HS-5 (cell line): ENCODE data around the gene TXNIP.
"Not testable (repeated sequence)": the region's sequence is repeated elsewhere in the genome, so short reads cannot be mapped to it uniquely, and the experiment has no call there.

Experiments used
- DNase-seq: peaks from one replicate; pipeline ENCODE4 v3.0.0-alpha.2; 2012; ENCODE audit warnings: low read depth

Gene TXNIP, protein sequence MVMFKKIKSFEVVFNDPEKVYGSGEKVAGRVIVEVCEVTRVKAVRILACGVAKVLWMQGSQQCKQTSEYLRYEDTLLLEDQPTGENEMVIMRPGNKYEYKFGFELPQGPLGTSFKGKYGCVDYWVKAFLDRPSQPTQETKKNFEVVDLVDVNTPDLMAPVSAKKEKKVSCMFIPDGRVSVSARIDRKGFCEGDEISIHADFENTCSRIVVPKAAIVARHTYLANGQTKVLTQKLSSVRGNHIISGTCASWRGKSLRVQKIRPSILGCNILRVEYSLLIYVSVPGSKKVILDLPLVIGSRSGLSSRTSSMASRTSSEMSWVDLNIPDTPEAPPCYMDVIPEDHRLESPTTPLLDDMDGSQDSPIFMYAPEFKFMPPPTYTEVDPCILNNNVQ

DNA sequence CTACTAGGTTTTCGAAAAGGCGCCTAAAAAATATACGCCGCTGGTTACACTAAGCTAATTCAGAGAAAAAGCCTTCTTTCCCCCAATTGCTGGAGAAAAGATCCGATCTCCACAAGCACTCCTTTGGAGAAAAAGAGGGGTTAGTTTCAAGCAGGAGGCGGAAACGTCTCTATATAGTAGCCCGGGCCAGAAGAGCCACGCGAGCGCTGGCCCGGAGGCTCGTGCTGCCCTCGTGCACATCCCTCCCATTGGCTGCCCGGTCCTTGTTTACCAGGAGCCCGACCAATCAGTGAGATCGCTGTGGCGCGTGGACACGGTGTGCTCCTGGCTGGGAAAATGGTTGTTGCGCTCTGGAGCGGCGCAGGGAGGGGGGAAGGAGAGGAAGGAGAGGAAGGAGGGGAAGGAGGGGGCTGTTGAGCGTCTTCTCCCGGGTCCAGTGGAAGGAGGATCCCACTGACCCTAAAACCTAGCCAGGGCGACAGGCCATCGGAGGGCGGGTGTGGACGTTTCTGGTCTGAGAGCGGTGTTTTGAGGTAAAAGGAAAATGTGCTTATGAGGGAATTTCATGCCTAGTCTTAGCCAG, at the start of gene TXNIP:
TXNIP (minus strand) TSS at position 147 of the 583 bp plus-strand sequence. CDS start 313 bp downstream, outside the sequence.
- peak; percentile 74 for DNase-seq

DNA sequence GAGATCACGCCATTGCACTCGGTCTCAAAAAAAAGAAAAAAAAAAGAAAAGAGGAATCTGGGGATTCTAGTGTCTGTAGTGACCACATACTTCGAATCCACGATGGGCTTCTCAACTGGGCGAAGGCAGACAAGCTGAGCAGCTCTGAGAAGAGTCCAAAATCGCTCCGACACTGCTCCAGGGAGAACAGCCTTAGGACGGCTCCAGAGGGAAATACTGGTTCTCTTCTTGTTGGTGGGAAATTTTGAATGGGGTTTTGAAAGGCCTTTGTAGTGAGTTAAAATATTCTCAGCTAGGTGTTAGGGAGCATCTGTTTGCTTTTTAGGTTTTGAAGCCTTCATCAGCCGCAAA, 43.4 kb upstream of the TXNIP start:
- no peak for DNase-seq

DNA sequence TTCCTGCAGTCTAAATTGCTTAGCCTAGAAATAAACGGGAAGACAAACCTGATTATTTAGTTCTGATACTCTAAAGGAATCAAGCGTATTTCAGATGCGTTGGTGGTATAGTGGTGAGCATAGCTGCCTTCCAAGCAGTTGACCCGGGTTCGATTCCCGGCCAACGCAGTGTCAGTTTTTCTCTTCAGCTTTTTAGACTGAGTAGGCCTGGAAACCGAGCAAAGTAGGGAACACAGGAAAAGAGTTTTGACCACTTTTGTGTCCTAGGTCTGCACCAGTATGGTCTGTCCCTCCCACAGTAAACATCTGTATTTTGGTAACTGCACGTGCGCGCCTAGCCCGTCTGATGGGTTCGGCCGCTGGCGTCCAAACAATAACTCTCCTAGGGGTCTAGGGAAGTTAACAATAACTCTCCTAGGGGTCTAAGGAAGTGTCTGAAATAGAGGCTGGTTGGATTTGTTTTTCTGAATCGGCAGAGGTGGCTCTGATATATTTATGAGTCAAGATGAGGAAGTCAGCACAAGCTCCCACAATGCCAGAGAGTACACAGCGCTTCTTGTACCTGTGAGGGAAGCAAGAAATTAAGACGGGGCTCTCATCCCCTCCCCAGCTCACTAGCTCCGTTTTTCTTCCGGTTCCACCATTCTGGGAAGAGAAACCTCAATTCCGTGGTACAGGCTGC, 40.7 kb upstream of the TXNIP start:
- peak; percentile 86 for DNase-seq

DNA sequence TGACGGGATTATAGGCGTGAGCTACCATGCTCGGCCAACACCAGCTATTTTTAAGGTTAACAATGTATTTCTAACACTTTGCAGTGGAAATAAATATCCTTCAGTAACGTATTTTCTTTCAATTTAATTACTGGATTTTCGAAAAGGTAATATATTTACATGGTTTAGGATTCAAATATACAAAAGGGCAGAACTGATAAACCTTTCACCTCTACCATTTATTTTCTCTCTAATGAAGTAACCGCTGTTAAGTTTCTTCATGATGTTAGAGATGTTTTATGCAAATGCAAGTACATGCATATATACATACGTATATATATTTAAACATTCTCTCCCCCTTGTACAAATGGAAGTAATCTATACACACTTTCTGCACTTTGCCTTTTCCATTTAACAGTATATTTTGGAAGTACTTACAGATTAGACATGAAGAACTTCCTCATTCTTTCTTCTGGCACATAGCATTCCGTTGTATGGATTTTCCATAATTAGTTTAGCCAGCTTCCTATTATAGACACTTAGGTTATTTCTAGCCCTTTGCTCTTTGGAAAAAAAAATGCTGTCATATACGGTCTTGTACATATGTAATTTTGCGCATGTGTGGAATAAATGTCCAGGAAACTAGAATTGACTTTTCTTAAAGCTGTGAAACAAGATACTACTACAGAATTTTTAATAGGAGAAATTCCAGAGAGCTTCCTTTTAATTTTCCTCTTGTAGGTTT, 40.0 kb upstream of the TXNIP start:
- DNase-seq, result no peak

DNA sequence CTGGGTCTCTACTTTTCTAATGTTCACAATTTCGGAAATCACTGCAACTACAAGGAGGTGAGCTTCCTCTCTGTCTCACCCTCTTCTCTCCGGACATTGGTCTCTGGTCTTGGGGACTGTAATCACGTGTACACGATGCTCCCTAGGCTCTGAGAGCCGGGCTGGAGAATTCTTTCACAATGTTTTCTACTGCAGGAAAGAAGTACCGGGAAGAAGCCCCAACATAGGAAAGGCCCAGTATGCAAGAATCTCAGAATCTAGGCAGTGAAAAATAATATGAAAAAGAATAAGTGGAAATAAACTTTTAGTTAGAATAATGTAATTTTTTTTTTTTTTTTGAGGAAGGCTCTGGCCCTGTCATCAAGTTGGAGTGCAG, 38.7 kb upstream of the TXNIP start:
- no peak for DNase-seq

DNA sequence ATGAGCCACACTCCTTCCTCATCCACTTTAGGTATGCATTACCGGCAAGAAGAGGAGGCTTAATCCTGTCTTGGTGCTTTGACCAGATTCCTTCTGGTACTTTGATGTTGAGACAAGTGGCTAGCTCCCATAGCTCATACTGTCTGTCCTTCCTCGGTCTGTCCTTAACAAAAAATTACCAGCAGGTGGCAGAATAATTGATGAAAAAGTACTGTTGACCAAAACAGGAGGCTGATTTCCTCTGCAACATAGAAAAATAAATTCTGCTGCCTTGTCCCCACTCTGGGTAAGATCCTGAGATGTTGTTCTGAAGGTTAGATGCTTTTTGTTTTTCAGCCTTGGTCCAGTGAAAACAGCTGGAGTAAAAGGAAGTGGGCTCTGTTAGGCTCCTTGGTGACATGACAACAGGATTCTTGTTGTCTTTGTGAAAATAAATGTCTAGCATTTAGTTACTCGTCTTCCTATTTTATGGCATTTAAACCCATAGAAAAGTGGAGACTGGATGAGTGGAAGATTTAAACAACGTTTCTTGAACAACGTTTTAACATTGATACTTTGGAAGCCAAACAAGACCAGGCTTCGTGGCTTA, 36.3 kb upstream of the TXNIP start:
- DNase-seq, result no peak

DNA sequence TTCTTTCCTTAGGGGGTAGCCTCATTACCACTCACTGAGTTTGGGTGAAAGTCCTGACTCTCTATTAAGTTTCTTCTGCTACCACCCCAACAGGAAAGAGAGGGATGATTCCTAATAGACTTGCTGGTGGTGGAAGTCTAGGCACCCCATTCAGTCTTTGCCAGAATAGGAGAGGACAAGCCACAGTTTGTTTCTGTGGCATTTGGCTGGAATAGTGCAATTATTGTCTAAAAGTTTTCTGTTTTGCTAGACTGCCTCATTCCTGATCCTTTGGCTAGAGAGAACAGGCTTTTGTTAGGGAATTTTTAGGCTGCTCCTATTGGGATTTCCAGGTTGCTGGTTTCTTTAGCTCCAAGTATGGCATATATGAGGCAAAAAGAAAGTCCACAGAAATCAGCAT, 35.1 kb upstream of the TXNIP start:
- no peak for DNase-seq

DNA sequence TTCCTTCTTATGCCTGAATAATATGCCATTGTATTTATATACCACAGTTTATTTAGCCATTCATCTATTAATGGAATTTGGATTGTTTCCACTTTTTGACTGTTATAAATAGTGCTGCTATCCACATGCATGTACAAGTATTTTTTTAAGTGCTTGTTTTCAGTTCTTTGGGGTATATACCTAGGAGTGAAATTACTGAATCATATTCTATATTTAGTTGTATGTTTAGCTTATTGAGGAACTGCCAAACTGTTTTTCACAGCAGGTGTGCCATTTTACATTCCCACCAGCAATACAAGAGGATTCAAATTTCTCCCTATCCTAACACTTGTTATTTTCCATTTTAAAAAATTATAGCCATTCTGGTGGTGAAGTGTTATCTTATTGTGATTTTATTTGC, 32.7 kb upstream of the TXNIP start:
- no peak for DNase-seq

DNA sequence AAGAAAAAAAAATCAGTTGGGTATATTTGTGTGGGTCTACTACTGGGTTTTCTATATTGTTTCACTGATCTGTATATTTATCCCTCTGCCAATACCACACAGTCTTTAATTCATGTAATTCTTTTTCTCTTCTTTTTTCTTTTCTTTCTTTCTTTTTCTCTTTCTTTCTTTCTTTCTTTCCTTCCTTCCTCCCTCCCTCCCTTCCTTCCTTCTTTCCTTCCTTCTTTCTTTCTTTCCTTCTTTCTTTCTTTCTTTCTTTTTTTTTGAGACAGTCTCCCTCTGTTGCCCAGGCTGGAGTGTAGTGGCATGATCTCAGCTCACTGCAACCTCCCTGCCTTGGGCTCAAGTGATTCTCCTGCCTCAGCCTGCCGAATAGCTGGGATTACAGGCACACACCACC, 30.3 kb upstream of the TXNIP start:
- DNase-seq, result not testable (repeated sequence)

DNA sequence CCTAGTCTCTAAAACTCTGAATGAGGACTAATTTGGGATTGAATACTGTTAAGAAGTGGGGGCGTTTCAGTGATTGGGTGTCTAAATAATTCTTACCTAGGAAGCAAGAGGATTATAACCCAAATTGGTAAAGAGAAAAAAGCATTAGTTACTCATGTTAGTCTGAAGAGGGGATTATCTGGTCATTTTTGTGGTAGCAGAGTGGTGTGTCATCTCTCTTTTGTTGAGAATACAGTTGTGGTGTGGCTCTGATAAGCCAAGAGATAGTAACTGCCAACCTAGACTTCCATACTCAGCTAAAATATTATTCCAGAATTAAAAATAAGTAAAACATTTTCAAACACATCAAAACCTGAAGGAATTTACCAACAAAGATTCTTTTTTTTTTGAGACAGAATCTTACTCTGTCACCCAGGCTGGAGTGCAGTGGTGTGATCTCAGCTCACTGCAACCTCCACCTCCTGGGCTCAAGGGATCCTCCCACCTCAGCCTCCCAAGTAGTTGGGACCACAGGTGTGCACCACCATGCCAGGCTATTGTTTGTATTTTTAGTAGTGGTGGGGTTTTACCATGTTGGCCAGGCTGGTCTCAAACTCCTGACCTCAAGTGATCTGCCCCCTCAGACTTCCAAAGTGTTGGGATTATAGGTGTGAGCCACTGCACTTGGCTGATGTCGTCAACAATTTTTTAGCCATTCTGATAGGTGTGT, 29.6 kb upstream of the TXNIP start:
- DNase-seq, result not testable (repeated sequence)

DNA sequence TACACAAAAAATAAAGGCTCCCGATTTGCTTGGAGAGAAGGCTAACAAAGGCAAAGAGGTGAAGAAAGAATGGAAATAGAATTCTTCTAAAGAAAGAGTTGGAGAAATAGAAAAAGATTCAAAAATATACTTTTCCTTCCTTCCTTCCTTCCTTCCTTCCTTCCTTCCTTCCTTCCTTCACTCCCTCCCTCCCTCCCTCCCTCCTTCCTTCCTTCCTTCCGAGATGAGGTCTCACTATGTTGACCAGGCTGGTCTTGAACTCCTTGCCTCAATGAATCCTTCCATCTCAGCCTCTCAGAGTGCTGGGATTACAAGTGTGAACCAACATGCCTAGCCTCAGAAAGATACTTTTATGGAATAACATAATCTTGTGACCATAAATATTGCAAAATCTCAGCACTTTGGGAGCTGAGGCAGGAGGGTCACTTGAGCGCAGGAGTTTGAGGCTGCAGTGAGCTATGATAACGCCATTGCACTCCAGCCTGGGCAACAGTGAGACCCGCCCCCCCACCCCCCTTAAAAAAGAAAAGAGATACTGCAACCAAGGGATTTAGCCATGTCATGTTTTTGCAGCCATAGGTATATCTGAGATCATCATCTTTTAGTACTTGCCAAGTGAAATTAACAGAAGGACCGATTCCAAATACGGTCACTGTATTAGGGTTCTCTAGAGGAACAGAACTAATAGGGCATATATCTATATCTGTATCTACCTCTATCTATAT, 26.2 kb upstream of the TXNIP start:
- DNase-seq, result no peak

DNA sequence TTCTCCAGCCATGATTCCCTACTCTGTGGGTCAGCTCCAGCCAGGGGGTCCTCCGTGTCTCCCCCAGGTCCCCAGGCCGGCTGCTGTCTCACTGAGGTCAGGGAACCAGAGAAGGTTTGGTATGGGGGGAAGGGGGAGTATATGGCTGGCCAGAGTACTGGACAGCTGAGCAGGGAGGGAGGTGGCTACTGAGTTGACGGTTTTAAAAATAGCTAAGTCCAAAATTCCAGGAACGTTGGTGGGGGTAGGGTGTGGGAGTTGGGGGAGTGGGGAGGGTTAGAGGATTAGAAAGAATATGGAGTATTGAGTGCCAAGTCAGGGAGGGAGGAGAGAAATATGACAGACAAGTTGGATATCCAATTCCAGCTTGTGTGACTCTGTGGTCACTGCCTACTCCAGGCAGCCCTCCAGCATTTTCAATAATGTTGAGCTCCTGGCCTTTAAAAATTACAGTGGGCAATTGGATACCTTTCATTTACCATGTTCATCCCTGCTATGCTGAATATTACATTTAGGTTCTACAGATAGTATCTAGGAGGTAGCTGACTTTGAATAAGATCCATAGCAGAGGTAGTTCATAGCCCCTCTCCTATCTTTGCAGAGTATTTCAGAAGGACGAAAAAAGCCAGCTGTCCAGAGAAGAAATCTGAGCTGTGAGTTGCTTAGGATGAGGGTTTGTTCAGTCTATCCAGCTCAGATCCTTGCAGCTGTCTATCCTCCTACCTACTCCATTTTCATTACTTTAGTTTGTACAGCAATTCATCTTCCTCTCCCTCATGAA, 25.4 kb upstream of the TXNIP start, which contains the start of gene HJV:
HJV (minus strand) TSS at position 114 of the 781 bp plus-strand sequence. CDS start 1,504 bp downstream, outside the sequence.
- DNase-seq, result no peak

DNA sequence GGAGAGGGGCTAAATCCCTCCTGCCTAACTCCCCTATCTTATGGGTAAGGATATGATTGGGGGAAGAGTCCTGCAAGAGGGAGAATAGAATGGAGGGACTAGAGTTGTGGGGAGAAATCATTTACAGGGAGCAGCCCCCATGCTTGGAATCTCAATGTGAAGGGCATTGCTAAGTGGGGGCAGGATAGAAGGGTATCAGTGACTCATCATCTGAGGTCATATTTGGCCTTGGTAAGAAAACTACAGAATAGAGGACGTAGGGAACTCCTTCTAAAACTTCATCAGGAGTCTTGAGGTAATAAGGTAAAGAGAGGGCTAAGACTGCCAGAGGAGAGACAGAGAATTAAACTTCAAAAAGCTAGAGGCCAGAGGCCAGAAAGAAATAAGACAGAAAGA, 24.7 kb upstream of the TXNIP start:
- no peak for DNase-seq

DNA sequence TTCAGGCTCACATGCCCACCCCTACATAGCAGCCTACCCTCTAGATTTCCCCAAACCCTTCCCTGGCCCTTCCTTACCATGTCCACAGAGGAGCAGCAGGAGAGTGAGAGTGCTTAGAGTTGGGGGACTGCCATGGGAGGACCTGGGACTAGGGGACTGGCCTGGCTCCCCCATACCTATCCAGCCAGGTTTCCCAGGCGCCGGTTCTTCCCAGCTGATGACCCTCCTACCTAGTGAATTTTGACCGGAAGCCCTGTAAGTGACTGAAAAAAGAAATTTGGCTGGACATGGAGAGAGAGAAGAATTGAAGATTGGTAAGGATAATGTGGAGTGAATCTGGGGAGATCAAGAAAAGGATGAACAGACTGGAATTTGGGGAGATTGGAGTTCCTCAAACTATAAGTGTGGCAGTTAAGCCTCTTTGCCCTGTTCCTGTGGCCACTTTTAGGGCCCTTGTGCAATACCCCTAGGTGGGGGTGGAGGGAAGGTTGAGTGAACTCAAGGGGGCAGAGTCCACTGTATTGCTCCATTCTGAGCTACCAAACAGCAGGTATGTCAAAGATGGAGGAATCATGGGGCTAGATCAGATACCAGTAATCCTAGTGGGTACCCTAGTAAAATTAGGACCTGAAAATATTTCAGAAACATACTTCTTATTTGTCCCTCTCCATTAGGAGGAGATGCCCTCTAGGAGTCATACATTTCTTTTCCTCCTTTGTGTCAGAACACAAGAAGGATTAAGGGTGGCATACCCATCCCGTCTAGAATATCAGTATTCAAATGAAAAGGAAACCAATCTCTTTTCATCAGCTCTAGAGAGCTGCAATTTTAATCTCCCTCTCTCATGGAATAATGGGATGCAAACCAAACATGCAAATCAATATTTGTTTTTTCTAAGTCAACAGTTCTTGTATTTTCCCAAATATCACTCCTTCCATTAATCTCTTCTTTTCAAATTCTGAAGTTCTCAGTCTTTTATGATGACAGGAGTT, 24.0 kb upstream of the TXNIP start:
- no peak for DNase-seq

DNA sequence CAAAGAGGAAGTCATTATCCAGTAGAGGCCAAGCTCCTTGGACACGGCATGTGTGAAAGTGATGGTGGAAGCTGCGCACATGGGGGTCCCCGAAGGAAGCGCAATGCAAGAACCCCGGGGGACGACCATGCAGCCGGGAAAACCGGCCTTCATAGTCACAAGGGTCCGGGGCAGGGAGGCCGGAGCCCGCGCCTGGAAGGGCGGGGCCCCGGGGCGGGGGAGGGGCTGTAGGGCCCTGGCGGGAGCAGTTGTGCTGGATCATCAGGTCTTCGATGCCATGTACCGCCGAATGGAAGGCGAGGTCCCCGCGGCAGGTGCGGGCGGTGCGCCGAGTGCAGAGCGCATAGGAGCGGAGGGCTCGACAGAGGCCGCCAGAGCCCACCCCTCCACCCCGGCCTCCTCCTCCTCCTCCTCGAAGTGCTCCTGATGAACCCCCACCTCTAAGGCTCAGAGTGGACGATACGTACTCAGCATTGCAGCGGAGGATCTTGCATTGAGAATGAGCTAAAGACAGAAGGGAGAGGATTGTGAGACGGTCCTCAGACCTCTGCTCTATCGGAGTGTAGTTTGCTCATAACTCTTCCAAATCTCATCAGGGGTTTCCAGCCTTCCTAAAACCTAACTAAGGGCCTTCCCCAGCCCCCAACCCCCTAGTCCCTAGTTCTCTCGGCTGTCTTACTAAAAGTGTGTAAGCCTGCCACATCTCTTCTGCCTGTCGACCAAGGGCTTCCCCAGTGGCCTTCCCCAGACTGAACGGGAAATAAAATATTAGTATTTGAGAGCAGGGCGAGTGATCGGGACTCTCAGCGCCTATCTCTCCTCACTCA, 23.1 kb upstream of the TXNIP start:
- no peak for DNase-seq

DNA sequence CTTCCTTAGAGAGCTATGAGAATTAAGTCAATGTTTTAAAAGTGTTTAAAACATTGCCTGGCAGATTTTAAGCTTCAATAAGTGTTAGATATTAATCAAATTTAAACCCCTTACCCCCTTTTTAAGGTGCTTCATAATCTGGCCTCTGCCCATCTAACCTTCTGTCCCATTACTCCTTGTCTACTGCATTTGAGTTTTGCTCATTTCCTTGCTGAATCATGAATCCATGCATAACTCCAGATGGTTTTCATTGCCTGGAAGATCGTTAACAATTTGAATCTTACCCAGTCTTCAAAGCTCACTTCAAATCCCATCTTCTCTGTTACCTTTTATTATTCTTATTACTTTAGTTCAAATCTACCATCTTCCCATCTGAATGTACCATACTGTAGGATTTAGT, 20.5 kb upstream of the TXNIP start:
- DNase-seq, result no peak

DNA sequence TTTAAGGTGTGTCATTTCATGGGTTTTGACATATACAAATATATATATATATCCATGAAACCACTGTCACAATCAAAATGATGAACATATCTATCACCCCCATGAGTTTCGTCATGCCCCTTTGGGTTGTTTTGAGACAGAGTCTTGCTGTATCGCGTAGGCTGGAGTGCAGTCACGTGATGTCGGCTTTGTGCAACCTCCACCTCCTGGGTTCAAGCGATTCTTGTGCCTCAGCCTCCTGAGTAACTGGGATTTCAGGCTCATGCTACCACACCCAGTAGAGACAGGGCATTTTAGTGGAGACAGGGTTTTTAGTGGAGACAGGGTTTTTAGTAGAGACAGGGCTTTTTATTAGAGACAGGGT, 17.2 kb upstream of the TXNIP start:
- DNase-seq, result no peak
